HG02623 (cell line): ENCODE data around the gene JPT2.

Experiments
- ATAC-seq: cut with Tn5 transposase; IDR thresholded peaks from one replicate; pipeline ENCODE4 v1.9.1; 2021; ENCODE audit warnings: moderate library complexity; ENCODE audit not compliant: unreplicated experiment

JPT2 gene

DNA sequence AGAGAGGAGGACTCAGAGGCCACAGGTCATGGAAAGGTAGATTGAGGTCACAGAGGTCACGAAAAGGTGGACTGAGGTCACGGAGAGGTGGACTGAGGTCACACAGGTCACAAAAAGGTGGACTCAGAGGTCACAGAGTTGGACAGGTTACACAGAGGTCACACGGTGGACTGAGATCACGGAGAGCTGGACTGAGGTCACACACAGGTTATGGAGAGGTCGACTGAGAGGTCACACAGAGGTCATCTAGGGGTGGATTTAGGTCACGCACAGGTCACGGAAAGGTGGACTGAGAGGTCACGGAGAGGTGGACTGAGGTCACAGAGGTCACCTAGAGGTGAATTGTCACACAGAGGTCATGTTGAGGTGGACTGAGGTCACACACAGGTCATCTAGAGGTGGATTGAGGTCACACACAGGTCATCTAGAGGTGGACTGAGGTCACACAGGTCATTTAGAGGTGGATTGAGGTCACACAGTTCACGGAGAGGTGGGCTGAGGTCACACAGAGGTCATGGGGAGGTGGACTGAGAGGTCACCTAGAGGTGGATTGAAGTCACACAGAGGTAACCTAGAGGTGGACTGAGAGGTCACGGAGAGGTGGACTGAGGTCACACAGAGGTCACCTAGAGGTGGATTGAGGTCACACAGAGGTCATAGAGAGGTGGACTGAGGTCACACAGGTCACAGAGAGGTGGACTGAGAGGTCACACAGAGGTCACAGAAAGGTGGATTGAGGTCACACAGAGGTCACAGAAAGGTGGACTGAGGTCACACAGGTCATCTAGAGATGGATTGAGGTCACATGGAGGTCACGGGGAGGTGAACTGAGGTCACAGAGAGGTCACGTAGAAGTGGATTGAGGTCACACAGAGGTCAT, 26.7 kb upstream of the JPT2 start:
- no peak for ATAC-seq

DNA sequence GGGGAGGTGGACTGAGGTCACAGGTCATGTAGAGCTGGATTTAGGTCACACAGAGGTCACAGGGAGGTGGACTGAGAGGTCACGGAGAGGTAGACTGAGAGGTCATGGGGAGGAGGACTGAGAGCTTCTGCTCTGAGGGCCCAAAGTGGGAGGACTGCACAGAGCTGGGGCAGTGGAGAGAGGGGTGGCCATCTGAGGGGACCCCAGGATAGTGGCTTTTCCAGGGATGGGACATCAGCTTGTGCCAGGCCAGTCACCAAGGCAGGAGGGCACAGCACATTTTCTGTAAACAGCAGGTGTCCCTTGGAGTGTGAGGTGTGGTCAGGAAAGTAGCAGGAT, 26.1 kb upstream of the JPT2 start:
- ATAC-seq = no peak

DNA sequence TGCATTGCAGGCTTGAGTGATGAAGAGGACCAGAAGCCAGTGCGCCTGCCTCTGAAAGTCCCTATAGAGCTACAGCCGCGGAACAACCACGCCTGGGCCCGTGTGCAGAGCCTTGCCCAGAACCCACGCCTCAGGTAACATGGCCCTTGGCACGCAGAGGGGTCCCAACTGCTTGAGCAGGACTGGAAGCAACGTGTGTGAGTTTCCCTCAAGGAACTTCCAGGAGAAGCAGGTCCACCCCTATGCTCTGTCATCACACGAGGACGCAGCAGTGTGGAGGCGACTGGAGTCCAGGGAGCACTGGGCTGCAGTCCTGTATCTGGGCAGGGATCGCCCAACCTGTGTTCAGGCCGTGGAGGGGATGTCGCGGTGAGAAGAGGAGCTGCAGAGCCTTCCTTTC, 25.1 kb upstream of the JPT2 start:
- no peak for ATAC-seq

DNA sequence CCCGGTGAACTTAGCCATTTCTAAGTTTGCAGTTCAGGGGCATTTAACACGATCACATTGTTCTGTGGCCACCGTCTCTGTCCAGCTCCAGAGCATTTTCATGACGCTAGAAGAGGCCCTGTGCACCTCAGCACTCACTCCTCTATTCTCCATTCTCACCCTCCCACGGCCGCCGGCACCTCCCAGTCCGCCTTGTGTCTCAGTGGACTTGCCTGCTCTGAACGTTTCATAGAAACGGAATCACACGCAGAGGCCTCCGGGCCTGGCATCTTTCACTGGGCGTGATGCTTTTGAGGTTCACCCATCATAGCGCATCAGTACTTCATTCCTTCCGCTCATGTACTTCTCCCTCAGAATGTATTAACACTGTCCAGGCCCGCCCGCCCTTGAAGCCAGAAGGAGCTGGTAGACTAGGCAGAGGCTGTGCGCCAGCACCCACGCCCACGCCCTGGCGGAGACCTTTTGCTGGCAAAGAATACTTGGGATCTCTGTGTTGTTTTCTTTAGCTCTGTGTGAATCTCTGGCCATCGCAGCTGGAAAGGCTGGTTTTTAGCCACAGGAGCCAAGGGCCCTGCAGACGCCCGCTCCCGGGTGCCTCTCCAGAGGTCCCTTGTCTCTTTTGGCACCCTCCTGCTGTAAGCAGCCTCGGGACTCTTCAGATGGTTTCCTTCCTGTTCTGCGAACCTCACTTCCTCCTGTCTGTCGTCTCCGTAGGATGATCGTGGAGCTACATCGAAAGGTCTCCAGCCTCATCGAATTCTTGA, 23.4 kb upstream of the JPT2 start:
- no peak for ATAC-seq

DNA sequence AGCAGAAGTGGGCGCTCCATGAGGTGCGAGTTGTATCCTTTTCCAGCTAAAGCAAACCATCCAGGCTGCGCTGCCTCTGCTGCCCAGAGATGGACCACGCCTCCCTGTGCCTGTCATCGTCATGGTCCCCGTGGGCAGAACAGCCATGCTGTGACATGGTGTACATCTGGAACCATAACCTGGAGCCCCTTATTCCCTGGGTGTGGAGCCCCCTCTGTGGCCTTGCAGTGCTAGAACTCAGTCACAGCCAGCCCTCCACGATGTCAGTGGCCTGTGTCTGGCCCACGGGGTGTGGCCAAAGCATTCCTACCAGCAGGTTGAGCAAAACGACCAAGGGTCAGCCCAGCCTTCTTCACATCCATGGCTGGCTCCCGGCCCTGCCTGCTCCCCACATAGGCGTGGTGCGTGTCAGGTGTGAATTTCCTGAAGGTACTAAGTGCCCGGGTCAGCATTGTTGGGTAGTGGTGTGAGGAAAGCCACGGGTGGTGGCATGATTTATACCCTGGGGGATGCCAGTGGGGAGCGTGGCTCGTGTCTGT, 22.7 kb upstream of the JPT2 start:
- no peak for ATAC-seq

DNA sequence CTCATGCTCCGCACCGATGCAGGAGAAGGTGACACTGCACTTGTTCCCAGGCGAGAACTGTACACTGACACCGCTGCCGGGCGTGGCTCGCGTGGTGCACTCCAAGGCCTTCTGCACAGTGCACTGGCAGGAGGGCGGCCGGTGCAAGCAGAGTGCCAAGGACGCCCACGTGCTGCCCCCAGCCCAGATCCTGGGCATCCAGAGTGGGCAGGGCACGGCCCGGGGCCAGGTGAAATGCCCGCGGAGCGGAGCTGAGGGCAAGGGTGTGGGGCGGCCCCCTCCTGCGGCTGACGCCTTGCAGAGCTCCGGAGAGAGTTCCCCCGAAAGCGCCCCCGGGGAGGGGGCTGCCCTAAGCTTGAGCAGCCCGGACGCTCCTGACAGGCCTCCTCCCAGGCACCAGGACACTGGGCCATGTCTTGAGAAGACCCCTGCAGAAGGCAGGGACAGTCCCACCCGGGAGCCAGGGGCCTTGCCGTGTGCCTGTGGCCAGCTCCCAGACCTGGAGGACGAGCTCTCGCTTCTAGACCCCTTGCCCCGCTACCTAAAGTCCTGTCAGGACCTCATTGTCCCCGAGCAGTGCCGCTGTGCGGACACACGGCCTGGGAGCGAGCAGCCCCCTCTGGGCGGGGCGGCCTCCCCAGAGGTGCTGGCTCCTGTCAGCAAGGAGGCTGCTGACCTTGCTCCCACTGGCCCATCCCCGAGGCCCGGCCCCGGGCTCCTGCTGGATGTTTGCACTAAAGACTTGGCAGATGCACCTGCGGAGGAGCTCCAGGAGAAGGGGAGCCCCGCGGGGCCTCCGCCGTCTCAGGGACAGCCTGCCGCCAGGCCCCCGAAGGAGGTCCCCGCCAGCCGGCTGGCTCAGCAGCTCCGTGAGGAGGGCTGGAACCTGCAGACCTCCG, 21.9 kb upstream of the JPT2 start:
- no peak for ATAC-seq

DNA sequence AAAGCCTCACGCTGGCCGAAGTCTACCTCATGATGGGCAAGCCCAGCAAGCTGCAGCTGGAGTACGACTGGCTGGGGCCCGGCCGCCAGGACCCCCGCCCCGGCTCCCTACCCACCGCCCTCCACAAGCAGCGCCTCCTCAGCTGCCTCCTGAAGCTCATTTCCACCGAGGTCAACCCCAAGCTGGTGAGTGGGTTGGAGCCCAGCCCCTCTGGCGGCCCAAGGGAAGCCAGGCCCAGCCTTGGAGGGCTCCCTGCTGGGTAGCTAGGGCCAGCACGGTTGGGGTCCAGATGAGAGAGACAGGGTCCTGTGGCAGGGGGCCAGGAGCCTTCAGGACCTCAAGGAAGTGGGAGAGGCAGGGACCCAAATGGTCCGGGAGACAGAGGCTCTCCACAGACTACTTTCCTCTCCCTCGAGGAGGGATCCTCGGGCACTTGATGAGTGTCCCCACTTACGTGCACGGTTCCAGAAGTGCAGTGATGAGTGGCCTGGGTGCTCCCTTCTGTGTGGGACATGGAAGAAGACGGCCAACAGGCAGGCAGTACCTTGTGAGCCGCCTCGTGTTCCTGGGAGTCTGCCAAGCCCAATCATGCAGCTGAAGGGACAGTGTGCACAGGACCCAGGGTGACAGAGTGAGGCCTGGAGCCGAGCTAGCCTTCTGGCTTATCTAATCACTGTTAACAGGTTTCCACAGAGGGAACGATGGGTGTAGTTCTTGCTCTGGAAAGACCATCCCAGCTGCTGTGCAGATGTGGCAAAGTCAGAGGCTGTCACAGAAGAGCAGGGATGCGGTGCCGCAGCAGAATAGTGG, 21.1 kb upstream of the JPT2 start:
- ATAC-seq = no peak

DNA sequence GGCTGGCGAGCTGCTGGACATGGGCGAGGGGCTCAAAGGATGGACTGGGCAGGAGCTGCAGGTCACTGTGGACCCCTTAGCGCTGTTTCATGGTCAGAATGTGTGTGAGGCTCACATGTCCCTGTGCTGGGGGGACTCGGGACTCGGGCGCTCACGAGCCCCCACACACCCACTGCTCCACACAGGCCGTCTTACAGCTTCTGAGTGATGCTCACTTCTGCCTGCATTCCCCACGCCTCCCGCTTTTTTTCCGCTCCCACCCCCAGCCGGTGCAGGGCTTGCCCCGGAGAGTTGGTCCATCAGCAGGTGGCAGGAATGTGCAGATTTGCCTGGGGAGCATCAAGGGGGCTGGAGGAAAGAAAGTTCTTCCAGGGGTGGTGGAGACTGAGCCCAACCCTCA, 20.2 kb upstream of the JPT2 start:
- ATAC-seq = no peak

DNA sequence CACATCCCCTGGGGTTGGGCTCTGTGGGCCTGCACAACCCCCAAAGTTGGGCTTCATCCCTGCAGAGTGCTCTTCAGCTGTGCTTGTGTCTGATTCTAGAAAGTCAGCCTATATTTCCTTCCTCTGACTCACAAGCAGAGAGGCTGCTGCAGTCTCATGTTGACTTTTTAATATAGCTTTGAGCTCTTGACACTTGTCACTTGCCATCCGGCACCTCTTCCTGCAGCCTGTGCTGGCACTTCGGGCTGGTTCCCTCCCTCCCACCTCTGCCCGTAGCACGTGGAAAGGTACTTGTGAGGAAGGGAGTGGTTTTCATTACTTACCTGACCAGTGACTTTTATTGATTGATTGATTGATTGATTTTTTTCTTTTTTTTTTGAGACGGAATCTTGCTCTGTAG, 19.0 kb upstream of the JPT2 start:
- ATAC-seq = no peak

DNA sequence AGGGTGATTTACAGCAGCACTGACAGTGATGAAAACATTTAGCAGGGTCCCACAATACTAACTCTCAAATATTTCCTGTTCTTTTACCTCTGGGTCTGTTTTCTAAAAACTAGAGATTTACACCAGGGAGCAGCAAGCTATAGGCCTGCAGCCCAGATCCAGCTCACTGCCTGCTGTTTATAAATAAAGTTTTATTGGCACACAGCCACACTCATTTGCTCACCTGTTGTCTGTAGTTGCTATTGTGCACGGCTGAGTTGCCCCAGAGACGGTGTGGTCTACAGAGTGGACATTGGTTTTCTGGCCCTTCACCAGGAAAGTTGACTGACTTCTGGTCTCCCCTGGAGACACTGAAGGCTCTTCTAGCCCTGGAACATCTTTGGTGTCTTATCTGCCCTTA, 16.3 kb upstream of the JPT2 start:
- ATAC-seq = no peak

DNA sequence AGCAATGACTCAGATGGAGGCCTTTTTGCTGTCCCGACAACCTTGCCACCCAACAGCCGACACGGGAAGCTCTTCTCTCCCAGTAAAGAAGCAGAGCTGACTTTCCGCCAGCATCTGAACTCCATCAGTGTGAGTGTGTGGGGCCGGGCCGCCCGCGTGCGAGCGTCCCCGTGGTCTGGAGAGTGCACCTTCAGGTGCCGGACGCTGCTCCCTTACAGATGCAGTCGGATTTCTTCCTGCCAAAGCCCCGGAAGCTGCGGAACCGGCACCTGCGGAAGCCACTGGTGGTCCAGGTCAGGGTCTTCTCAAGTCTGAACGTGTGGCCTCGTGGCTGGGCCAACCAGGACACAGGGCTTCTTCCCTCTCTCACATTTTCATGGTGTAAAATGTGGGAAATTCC, 15.5 kb upstream of the JPT2 start:
- no peak for ATAC-seq

DNA sequence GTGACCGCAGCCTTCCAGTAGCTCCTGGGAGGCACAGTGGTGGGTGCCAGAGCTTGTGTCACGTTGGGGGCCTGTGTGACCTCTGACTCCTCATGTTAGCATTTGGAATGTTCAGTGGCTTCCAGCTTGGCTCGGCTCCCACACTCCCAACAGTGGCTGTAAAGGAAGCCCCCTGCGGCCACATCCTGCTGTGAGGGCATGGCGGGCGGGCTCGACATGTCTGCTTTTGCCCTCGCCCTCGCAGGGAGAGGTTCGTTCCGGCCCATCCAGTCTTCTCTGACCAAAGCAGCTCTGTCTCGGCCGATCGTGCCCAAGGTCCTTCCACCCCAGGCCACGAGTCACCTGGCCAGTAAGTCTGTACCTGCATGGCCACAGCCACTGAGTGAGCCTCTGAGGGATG, 12.2 kb upstream of the JPT2 start:
- no peak for ATAC-seq

DNA sequence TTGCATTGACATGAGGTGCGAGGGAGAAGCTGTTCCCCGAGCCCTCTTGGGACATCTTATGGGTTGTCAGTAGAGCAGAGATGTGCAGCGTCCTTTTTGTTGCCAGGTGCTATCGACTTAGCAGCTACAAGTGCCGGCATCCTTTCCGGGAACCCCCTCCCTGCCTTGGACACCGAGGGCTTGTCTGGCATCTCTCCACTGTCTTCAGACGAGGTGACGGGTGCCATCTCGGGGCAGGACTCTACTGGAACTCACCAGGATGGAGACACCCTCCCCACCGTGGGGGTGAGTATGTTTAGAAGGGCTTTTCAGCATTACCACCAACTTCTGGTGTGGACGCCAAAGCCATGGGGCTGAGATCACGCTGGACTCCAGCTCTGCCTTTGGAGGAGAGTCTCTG, 11.8 kb upstream of the JPT2 start:
- ATAC-seq = no peak

DNA sequence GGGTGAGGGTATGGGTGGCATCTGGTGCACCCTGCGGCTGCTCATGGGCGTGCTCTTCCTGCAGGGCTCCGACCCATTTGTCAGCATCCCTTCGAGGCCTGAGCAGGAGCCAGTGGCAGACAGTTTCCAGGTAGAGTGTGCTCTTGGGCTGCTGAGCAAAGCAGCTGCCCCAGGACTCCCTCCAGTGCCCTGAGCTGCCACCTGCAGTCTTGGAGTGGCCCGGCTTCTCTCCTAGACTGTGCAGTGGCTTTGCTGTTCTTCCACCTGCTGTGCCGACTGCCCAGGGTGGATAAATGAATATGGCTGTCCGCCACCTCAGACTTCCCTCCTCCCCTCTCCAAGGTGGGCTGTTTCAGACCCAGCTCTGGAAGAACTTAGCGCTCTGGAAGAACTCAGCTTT, 10.8 kb upstream of the JPT2 start:
- no peak for ATAC-seq

DNA sequence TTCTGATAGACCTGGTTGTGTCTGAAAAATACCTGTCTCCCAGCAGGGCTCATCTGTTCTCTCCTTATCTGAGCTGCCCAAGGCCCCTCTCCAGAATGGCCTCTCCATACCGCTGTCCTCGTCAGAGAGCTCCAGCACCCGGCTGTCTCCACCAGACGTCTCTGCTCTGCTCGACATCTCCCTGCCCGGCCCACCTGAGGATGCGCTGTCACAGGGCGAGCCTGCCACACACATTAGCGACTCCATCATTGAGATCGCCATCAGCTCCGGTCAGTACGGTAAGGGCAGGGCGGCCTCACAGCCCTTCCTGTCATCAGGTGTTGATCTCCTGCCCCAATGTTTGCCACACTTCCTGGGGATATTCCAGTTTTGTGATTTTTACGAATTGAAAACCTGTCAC, 10.2 kb upstream of the JPT2 start:
- ATAC-seq = no peak

DNA sequence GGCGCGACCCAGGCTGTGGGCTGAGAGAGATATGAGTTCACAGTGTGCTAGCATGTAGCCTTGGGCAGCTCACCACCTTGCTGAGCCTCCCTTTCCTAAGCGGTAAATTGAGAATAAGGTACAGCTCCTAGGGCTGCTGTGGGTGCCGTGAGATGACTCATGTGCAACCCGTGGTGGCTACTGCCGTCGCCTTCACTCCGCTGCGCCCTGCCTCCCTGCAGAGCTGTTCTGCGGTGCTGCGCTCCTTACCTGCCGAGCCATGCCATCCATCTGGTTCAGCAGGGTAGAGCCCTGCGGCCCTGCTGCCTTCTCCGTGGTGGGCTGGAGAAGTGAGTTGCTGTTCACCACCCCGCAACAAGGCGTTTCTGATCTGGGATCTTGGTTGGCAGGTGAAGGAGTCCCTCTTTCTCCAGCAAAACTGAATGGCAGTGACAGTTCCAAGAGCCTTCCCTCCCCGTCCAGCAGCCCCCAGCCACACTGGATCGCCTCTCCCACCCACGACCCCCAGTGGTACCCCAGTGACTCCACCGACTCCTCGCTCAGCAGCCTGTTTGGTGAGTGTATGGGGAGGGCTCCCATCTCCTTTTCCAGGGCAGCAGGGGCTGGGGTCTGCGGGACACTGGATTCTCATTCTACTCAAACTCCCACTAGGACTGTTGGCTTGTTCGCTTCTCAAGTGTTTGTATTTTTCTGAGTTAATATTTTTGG, 9.3 kb upstream of the JPT2 start:
- ATAC-seq = no peak

DNA sequence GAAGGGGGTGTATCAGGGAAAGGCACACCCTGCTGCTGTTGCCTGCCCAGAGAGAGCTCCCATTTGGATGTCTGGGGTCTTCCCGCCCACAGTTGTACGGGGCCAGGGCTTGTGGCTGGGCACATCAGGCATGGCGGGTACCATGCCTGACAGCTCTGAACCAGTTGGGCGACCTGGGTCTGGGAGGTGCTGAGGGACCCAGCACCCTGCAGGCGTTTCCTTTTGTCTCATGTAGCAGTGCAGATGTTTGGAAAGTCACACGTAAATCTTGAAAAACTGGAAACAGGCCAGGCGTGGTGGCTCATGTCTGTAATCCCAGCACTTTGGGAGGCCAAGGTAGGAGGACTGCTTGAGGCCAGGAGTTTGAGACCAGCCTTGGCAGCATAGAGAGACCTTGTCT, 8.4 kb upstream of the JPT2 start:
- ATAC-seq = no peak

DNA sequence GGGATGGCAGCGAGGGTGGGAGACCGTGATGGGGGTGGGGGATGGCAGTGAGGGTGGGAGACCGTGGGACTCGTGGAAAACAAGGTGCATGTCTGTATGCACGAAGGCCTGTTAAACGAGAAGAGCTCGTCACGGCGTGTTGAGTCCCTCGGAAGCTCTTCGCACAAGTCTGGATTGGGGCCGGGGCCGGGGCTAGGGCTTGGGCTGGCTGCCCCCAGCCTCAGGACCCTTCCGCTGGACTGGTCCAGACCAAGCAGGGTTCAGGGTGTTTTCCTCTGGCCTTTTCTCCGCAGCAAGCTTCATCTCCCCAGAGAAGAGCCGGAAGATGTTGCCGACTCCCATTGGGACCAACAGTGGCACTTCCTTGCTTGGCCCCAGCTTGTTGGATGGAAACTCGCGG, 7.7 kb upstream of the JPT2 start:
- no peak for ATAC-seq

DNA sequence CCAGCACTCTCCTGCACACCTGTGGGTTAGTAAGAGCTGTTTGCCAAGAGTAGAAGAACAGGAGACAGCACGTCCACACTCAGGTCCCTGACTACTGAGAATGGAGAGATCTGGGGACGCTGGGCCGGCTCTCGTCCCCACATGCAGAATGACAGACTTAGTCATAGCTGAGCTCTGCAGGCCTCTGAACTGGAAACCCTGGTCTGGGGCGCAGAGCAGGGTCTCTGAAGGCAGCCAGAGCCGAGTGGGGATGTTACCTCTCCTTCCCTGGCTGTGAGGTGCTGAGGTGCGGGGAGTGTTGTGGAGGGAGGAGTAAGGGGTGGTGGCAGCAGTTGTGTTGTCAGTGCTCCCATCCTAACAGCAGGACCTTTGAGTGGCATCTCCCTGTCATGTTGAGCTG, 7.2 kb upstream of the JPT2 start:
- no peak for ATAC-seq
